Neuronal stem cell (in vitro differentiated cells): ENCODE data around the gene CRLF1.
A peak's percentile ranks its signal among the peaks of the same experiment; 100 is the strongest.

Experiments used
- DNase-seq: peaks from one replicate; pipeline ENCODE4 v3.0.0-alpha.2; 2013; ENCODE audit warnings: low spot score
- H2AFZ ChIP-seq: one replicate; pipeline ENCODE4 v1.6.1; 2013; ENCODE audit warnings: mild to moderate bottlenecking, low read length, inconsistent platforms
- H2AK5ac ChIP-seq: 2 replicates; pipeline ENCODE4 v1.6.1; 2013; ENCODE audit warnings: low read depth, mild to moderate bottlenecking, inconsistent platforms, low read length, moderate library complexity, mixed read lengths
- H2BK120ac ChIP-seq: 2 replicates; pipeline ENCODE4 v1.6.1; 2013; ENCODE audit warnings: low read depth, mild to moderate bottlenecking, inconsistent platforms, low read length, moderate library complexity, mixed read lengths
- H2BK12ac ChIP-seq: one replicate; pipeline ENCODE4 v1.6.1; 2013; ENCODE audit warnings: low read length, inconsistent platforms
- H2BK15ac ChIP-seq: 2 replicates; pipeline ENCODE4 v1.6.1; 2013; ENCODE audit warnings: mild to moderate bottlenecking, low read length, inconsistent platforms, mixed read lengths
- H2BK5ac ChIP-seq: one replicate; pipeline ENCODE4 v1.6.1; 2013; ENCODE audit warnings: inconsistent platforms, mild to moderate bottlenecking, low read length, moderate library complexity
- H3K14ac ChIP-seq: one replicate; pipeline ENCODE4 v1.6.1; 2013; ENCODE audit warnings: low read length, inconsistent platforms
- H3K18ac ChIP-seq: 2 replicates; pipeline ENCODE4 v1.6.1; 2013; ENCODE audit warnings: low read length, inconsistent platforms
- H3K23ac ChIP-seq: 2 replicates; pipeline ENCODE4 v1.6.1; 2013; ENCODE audit warnings: low read depth, mild to moderate bottlenecking, mixed read lengths, low read length, inconsistent platforms; ENCODE audit not compliant: poor library complexity
- H3K27ac ChIP-seq: replicated peaks from 3 replicates; pipeline ENCODE4 v1.5.1; 2013; ENCODE audit warnings: low read length, inconsistent platforms
- H3K27me3 ChIP-seq, 3 experiments: 2 replicates each; pipeline ENCODE4 v1.6.1; 2013; ENCODE audit warnings: low read length in 3 of 3, mild to moderate bottlenecking in 2 of 3, inconsistent platforms in 1 of 3, low read depth in 1 of 3, mixed read lengths in 1 of 3, moderate library complexity in 1 of 3; ENCODE audit not compliant: control insufficient read depth in 3 of 3, insufficient read depth in 3 of 3
- H3K36me3 ChIP-seq, 2 donors: replicated peaks in 1 of 2; 2 replicates each; pipeline ENCODE4 v1.6.1; 2013; ENCODE audit warnings: low read length in 2 of 2; ENCODE audit not compliant: control insufficient read depth in 2 of 2, insufficient read depth in 2 of 2
- H3K4ac ChIP-seq: 2 replicates; pipeline ENCODE4 v1.6.1; 2013; ENCODE audit warnings: inconsistent platforms, mild to moderate bottlenecking, low read length, moderate library complexity
- H3K4me1 ChIP-seq, 2 donors: 1 replicate in 1 of 2; 2 replicates in 1 of 2; pipeline ENCODE4 v1.6.1; 2013; ENCODE audit warnings: low read length in 2 of 2, low read depth in 1 of 2; ENCODE audit not compliant: control insufficient read depth in 2 of 2, insufficient read depth in 1 of 2
- H3K4me2 ChIP-seq: one replicate; pipeline ENCODE4 v1.6.1; 2013; ENCODE audit warnings: mild to moderate bottlenecking, low read length, inconsistent platforms; ENCODE audit not compliant: insufficient read depth, poor library complexity, severe bottlenecking
- H3K4me3 ChIP-seq, 2 donors: 2 replicates each; pipeline ENCODE4 v1.5.1; 2013; ENCODE audit warnings: low read length in 2 of 2, mild to moderate bottlenecking in 2 of 2, inconsistent platforms in 1 of 2, moderate library complexity in 1 of 2
- H3K79me1 ChIP-seq: one replicate; pipeline ENCODE4 v1.6.1; 2013; ENCODE audit warnings: low read depth, mild to moderate bottlenecking, inconsistent platforms, low read length, moderate library complexity
- H3K9ac ChIP-seq: one replicate; pipeline ENCODE4 v1.6.1; 2013; ENCODE audit warnings: mild to moderate bottlenecking, low read depth, low read length, inconsistent platforms; ENCODE audit not compliant: poor library complexity
- H3K9me3 ChIP-seq, 2 donors: replicated peaks in 1 of 2; 2 replicates each; pipeline versions ENCODE3 to v1.6.1; 2013; ENCODE audit warnings: low read length in 2 of 2, mild to moderate bottlenecking in 2 of 2, inconsistent platforms in 1 of 2, low read depth in 1 of 2, mixed read lengths in 1 of 2, moderate library complexity in 1 of 2; ENCODE audit not compliant: control insufficient read depth in 2 of 2, insufficient read depth in 1 of 2
- H4K8ac ChIP-seq: one replicate; pipeline ENCODE4 v1.6.1; 2013; ENCODE audit warnings: low read depth, mild to moderate bottlenecking, inconsistent platforms, low read length, moderate library complexity
- H4K91ac ChIP-seq: one replicate; pipeline ENCODE4 v1.6.1; 2013; ENCODE audit warnings: low read length, low read depth, mild to moderate bottlenecking, inconsistent platforms; ENCODE audit not compliant: poor library complexity
- WGBS, 2 donors: extraction: QIAGEN DNeasy Blood & Tissue Kit; methylation state at CpG; one replicate each; pipeline ENCODE4 v1.1.7; 2013; ENCODE audit warnings: missing lambda C conversion rate in 2 of 2, mixed read lengths in 1 of 2; ENCODE audit not compliant: insufficient read length in 2 of 2, insufficient replicate concordance in 1 of 2; ENCODE audit errors: extremely low coverage in 2 of 2; 5-methylcytosine and 5-hydroxymethylcytosine counted together

The CRLF1 gene

DNA sequence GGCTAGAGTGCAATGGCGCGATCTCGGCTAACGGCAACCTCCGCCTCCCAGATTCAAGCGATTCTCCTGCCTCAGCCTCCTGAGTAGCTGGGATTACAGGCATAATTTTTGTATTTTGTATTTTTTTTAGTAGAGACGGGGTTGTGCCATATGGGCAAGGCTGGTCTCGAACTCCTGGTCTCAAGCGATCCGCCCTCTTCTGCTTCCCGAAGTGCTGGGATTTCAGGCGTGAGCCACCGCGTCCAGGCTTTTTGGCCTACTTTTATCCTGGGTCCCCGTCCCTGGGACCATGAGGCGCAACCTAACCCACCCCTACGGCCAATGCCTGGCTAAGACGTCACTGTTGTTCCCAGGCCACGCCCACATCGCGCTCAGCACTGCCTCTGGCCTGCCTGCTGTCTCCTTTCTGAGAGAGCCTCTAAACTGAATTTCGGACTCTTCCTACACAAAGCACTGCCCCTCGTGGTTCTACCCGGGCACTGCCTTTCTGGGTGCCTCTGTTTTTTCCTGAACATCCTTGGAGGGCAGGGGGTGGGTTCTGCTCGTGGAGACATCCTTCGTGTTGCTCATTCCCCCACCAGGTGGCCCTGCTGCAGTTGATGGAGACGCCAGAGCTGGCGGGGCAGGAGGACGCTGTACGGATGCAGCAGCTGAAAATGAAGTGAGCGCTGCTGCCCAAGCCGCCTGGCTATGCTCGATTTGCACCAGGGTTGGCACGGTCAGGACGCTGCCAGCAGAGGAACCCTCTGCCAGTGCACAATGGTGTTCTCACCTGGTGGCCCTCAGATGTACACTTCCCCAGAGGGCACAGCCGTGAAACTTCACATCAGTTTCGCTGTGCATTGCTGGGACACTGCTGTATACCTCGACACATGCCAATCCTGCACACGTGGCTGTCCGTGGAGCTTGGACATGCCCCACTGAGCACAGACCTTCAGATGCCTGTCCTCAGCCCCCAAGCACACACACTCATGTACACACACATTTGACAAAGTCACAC is 16.0 kb downstream of the CRLF1 start:
- Histone ChIP-seq H3K27me3 (peaks cover 0 to 5% (median 0%) of the 10 kb centered on the region in 3 experiments), H3K18ac (peak overlapping the region; percentile 61), H4K8ac (no peak overlapping the region), H3K79me1 (peaks cover 4% of the 10 kb centered on the region), H2AFZ (no peak overlapping the region), H2BK15ac (peak overlapping the region; percentile 44), H3K14ac (peak overlapping the region; percentile 73), H3K27ac (peak overlapping the region; percentile 91), H3K9me3 (no peaks in the 10 kb centered on the region), H2BK120ac (no peak overlapping the region), H3K23ac (peak overlapping the region; percentile 44), H3K4ac (peak overlapping the region; percentile 38), H2BK12ac (no peak overlapping the region), H3K4me3 (peak overlapping the region in 1 of 2 donors; percentile 19), H3K4me1 (peaks cover 12 to 16% of the 10 kb centered on the region in 2 donors), H4K91ac (no peak overlapping the region), H3K4me2 (peak overlapping the region; percentile 99), H2AK5ac (peak overlapping the region; percentile 30), H3K9ac (peak overlapping the region; percentile 82), H2BK5ac (peak overlapping the region; percentile 78), H3K36me3 (peaks cover 3 to 13% of the 10 kb centered on the region in 2 donors)
- WGBS, 2 donors, result no CpG with 5 or more reads among the region's 40 CpGs
- DNase-seq, result peak; percentile 93

DNA sequence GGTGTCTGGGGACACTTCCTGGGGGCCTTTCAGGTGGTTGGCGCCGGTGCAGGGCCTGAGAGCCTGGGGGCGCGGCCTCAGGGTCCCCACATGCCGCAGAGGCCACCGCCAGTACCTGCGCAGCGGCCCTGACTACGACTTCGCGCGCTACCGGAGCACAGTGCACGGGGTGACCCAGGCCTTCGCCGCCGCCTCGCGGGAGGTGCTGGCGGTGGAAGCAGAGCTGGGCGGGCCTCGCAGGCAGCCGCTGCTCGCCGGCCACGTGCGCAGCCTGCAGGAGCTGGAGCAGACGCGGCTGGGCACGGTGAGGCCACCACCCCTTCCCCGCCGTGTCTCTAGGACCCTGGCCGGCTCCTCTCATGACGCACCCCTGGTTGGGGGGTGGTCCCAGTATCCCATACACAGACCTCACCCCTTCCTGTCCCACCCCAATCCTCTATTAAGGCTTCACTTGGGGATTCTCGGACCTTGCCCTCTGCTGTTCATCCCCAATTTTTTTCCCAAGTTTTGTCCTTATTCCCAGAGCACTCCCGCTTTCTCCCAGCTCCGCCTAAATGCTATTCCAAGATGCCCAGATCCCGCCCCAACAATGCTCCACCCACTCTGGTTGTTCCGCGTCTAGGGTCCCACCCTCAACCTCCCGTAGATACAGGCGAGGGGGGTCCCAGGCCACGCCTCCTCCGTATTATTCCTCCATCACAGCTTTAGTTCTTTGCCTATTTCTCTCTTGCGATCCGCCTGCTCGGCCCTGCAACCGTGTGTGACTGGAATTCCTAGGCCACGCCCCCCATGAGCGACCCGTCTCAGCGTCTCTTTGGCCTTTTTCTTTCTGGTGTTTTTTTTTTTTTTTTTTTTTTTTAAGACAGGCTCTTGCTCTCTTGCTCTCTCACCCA is 17.0 kb downstream of the CRLF1 start:
- peak; percentile 81 for DNase-seq
- WGBS, 2 donors, result no CpG with 5 or more reads among the region's 52 CpGs
- no peak overlapping the region for H4K91ac ChIP-seq
- peak overlapping the region; percentile 84 to 92 for H3K4me3 ChIP-seq
- H2BK15ac ChIP-seq, result peak overlapping the region; percentile 90
- peak overlapping the region; percentile 100 for H3K23ac ChIP-seq
- no peaks in the 10 kb centered on the region for H3K9me3 ChIP-seq
- peak overlapping the region; percentile 91 for H2AK5ac ChIP-seq
- no peak overlapping the region for H4K8ac ChIP-seq
- H3K36me3 ChIP-seq, result peaks cover 3 to 13% of the 10 kb centered on the region in 2 donors
- peak overlapping the region; percentile 99 for H3K4me2 ChIP-seq
- H3K4ac ChIP-seq, result no peak overlapping the region
- peak overlapping the region; percentile 98 for H3K18ac ChIP-seq
- peak overlapping the region; percentile 91 for H3K27ac ChIP-seq
- peak overlapping the region; percentile 94 for H3K14ac ChIP-seq
- peak overlapping the region; percentile 98 for H2AFZ ChIP-seq
- peaks cover 4% of the 10 kb centered on the region for H3K79me1 ChIP-seq
- peak overlapping the region; percentile 46 for H2BK12ac ChIP-seq
- peak overlapping the region; percentile 78 for H2BK5ac ChIP-seq
- H3K9ac ChIP-seq, result peak overlapping the region; percentile 92
- H2BK120ac ChIP-seq, result no peak overlapping the region
- H3K4me1 ChIP-seq, result peaks cover 8 to 13% of the 10 kb centered on the region in 2 donors
- peaks cover 0 to 5% (median 0%) of the 10 kb centered on the region in 3 experiments for H3K27me3 ChIP-seq

- Histone ChIP-seq H4K91ac (no peak within 1 kb of the TSS), H3K4me1 (peaks cover 8 to 9% of the 10 kb centered on the region in 2 donors), H2BK5ac (peak within 1 kb of the TSS; percentile 78), H4K8ac (peak within 1 kb of the TSS; percentile 65), H3K27me3 (peaks cover 0 to 5% (median 0%) of the 10 kb centered on the region in 3 experiments), H3K18ac (peak within 1 kb of the TSS; percentile 98), H3K4me3 (peak within 1 kb of the TSS; percentile 84 to 92), H3K4ac (peak within 1 kb of the TSS; percentile 95), H2BK15ac (peak within 1 kb of the TSS; percentile 90), H2BK12ac (peak within 1 kb of the TSS; percentile 58), H3K27ac (peak within 1 kb of the TSS; percentile 91), H3K9ac (peak within 1 kb of the TSS; percentile 96), H3K14ac (peak within 1 kb of the TSS; percentile 94), H2AK5ac (peak within 1 kb of the TSS; percentile 91), H3K36me3 (peaks cover 3 to 13% of the 10 kb centered on the region in 2 donors), H3K9me3 (no peaks in the 10 kb centered on the region), H2AFZ (peak within 1 kb of the TSS; percentile 98), H3K79me1 (peaks cover 4% of the 10 kb centered on the region), H3K23ac (peak within 1 kb of the TSS; percentile 100), H2BK120ac (no peak within 1 kb of the TSS), H3K4me2 (peak within 1 kb of the TSS; percentile 99)
- peak; percentile 84 for DNase-seq
- no CpG with 5 or more reads among the region's 72 CpGs for WGBS, 2 donors
These were observed 17.8 kb downstream of the CRLF1 start, which contains the start of gene REX1BD for GRCh38 chr19:18588611-18589379. Gene REX1BD, plus strand, starts transcription at chr19:18588798. Its CDS starts 4 bp downstream, at chr19:18588802.
